Measurements from ENCODE around the gene RSPH3.
"Not testable (repeated sequence)": the region's sequence is repeated elsewhere in the genome, so short reads cannot be mapped to it uniquely, and the experiment has no call there.

Gene RSPH3

DNA sequence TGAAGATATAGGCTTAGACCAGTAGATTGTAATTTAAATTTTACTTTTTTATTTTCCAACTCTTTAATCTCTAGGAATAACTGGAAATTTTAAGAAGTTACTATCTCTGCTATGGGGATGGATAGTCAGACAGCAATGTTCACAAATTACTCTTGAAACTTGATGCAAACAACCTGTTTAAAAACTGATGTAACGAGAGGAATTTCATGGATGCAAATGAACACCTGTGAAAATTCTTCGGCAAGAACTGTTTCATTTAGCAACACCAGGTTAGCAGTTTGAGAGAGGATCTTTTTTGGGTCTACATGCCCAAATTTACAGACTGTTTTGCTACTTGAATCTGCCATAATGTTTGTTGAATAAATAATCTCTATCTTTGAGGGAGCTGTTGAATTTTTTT, 20.0 kb upstream of the RSPH3 start:
- DNase-seq = no peak

- no peak for DNase-seq
Observed at GRCh38 chr6:159017757-159018559, 18.0 kb upstream of the RSPH3 start.

GRCh38 chr6:159014406-159014805, 14.4 kb upstream of the RSPH3 start:
- DNase-seq = no peak

DNA sequence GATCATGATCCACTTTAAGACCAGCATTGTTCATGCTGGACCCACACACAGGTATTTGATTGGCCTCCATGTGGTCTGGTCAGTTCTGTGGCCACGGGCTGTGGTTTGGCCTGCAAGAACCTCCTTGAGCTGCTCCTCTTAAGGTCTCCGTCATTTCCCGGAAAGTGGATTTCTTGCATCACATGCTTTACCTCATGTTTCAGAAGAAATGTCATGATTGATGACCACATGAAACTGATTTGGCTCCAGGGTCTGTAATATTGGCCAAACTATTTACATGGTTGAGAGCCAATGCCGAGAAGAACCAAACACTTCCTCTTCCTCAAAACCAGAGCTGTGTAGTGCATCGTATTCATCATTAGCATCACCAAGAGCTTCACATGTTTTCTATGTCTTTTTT, 13.2 kb upstream of the RSPH3 start:
- no peak for DNase-seq

GRCh38 chr6:159012201-159012600, 12.2 kb upstream of the RSPH3 start:
- no peak for DNase-seq

- DNase-seq = not testable (repeated sequence)
Observed at GRCh38 chr6:159010037-159010612, 10.1 kb upstream of the RSPH3 start.

GRCh38 chr6:159008656-159009288, 8.8 kb upstream of the RSPH3 start:
- DNase-seq = peak; percentile 54

DNA sequence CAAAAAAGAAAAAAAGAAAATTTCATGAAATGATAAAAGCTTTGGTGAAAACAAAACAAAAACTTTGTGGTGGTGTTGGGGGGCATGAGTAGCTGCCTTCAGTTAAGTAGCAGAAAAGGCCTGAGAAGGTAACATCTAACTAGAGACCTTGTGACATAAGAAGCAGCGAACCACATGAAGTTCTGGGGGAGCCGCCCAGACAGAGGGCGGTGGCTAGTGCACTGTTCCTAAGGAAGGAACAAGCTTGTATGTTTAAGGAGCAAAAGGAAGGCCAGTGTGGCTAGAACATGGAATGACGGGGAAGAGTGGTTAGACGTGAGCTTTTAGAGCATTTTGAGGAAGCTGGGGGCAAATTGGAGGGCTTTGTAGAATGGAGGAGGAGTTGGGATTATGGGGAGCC, 7.5 kb upstream of the RSPH3 start:
- DNase-seq = no peak

GRCh38 chr6:159005436-159005835, 5.4 kb upstream of the RSPH3 start:
- DNase-seq = no peak

DNA sequence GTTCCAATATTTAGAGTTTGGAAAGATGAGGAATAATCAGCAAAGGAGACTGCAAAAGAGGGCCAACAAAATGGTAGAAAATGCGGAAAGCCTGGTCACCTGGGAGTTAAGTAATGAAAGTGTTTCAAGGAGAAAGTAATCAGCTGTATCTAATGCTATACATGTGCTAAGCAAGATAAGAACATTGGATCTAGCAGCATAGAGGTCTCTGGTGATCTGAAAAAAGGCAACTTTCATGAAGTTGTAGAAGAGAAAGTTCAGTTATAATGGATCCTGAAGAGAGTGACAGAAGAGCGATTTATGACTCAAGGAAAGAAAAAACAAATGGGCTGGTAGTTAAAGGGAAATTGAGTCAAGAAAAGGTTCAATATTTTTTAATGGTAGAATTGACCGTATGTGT, 4.6 kb upstream of the RSPH3 start:
- no peak for DNase-seq

DNA sequence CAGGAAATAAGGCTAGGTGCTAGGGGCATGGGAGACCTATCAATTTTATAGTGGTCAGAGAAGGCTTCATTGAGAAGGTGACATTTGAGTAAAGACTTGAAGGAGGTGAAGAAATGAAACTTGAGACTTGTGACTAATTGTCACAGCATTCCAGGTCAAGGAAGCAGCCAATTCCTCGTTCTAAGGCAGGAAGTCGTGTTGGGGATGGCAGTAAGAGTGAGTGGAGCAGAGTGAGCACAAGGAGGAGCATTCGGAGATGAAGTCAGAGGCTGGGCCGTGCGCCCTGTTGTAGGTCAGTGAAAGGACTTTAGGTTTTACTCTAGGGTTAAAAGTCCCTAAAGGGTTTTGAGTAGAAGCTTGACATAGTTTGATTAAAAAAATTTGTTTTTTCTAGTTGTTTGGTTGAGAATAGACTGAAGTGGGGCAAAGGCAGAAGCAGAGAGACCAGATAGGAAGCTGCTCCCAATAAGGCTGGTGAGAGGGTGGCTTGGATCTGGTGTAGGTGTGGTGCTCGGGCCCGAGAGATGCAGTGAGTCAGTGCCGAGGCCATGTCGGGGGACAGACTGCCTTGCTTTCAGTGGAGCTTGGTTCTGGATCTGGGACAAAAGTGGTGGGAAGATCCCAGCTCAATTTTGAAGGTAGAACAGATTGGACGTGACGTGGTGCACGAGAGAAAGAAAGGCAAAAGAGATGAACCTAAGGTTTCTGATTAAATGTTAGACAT, 2.6 kb upstream of the RSPH3 start:
- no peak for DNase-seq

GRCh38 chr6:158999154-158999665, 792 bp downstream of the RSPH3 start:
- DNase-seq = peak; percentile 52

- no peak for DNase-seq
Observed at GRCh38 chr6:158996856-158997255, 3.1 kb downstream of the RSPH3 start.

DNA sequence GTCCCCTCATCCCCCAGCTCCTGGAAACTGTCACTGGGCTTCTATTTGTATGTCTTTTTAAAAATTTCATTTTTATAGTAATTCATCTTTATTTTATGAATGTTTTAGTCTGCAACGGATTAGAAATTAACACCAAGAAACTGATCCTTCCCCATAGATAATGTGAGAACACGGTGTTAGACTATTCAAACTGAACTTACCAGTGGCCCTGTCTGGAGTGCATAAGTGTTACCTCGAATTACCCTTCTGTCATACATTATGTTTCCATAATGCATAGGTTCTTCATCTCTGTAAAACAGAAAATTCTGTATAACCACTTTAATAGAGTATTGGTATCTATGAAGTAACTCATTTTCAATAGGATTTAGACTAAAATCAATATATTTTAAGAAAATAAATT, 6.4 kb downstream of the RSPH3 start:
- no peak for DNase-seq

GRCh38 chr6:158991017-158991723, 8.8 kb downstream of the RSPH3 start:
- DNase-seq = no peak

DNA sequence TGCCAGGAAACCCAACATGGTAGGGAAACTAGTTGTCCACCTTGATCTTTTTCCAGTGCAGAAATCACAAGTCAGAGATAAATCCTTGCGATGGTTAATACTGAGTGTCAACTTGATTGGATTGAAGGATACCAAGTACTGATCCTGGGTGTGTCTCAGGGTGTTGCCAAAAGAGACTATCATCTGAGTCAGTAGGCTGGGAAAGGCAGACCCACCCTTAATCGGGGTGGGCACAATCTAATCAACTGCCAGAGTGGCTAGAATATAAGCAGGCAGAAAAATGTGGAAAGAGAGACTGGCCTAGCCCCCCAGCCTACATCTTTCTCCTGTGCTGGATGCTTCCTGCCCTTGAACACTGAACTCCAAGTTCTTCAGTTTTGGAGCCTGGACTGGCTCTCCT, 10.3 kb downstream of the RSPH3 start:
- DNase-seq = not testable (repeated sequence)

- no peak for DNase-seq
Observed at GRCh38 chr6:158988477-158988876, 11.5 kb downstream of the RSPH3 start.

DNA sequence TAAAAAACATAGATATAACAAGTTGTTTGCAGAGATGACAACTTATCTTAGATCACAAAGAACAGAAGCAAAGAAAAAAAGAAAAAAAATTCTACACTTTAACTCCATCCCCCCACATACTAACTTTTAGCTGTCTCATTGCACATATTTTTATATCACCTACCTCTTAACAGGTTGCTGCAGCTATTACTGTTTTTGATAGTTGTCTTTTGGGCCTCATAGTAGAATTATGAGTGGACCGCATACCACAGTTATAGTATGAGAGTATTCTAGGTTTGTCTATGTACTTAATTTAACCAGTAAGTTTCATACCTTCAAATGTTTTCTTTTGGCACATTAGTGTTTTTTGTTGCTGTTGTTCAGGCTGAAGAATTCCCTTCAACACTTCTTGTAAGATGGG, 12.3 kb downstream of the RSPH3 start:
- no peak for DNase-seq

DNA sequence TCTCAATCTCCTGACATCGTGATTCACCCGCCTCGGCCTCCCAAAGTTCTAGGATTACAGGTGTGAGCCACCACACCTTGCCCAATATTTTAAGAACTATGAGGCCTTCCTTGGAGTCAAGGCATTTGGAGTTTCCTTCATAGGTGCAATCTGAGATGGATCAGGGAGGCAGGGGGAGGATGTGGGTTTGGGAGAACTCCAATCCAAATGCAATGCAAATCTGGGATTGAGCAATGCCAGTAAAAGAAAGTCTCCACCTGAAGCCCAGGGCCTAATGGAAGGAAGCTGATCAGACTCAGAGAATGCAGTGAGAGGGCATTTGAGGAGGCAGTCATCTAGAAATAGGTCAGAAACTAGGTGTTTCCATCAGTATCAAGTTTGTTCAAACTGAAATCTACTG, 21.2 kb downstream of the RSPH3 start:
- DNase-seq = no peak

DNA sequence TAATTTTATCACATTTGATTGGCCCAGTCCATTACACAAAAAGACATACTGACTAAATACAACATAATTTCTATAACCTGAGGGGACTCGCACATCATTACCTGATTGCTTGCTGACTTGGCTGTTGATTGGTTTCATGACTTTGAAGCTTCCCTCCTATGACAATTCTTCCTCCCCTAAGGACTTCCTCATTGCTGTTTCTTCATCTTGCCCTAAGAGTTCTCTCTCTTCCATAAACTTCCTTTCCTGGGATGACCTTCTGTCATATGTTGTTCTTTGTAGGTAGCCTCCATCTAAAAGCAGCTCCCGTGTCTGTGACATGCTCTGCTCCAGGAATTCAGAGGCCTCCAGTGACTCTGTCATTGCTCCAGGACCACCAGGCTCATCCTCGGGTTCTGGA, 22.6 kb downstream of the RSPH3 start:
- DNase-seq = no peak

- DNase-seq = peak; percentile 85
Observed at GRCh38 chr6:158972241-158973233, 27.5 kb downstream of the RSPH3 start.
